HepG2 (cell line): Measurements from ENCODE around the gene LMOD1.

ENCODE experiments used
- ARNTL ChIP-seq: sonication (generic); formaldehyde crosslinking; IDR thresholded peaks from 2 replicates; pipeline ENCODE4 v1.4.0; 2020; ENCODE audit warnings: mild to moderate bottlenecking, missing genetic modification reagents
- RXRB ChIP-seq: IDR thresholded peaks from 2 replicates; pipeline ENCODE4 v1.6.1; 2016; ENCODE audit warnings: borderline replicate concordance, missing genetic modification reagents, missing compliant biosample characterization
- SP140L ChIP-seq: sonication (generic); formaldehyde crosslinking; IDR thresholded peaks from 2 replicates; pipeline ENCODE4 v1.4.0; 2020; ENCODE audit warnings: missing genetic modification reagents, borderline replicate concordance
- SP4 ChIP-seq: sonication (generic); formaldehyde crosslinking; IDR thresholded peaks from 2 replicates; pipeline ENCODE4 v1.8.1; 2023; ENCODE audit warnings: mild to moderate bottlenecking, missing genetic modification reagents
- ZBTB44 ChIP-seq: sonication (generic); formaldehyde crosslinking; IDR thresholded peaks from 2 replicates; pipeline ENCODE4 v1.4.0; 2020; ENCODE audit warnings: missing genetic modification reagents
- ZNF513 ChIP-seq: sonication (generic); formaldehyde crosslinking; conservative IDR thresholded peaks from 2 replicates; pipeline ENCODE4 v1.5.0; 2020; ENCODE audit warnings: missing genetic modification reagents

GRCh38 chr1:201968202-201968925 lies 22.0 kb upstream of the LMOD1 start:
- TF ChIP-seq SP140L (no peak), ZBTB44 (CRISPR knock-in tag) (no peak), RXRB (CRISPR knock-in tag) (no peak), SP4 (CRISPR knock-in tag) (no peak), ZNF513 (no peak), ARNTL (CRISPR knock-in tag) (no peak)
